Skeletal muscle cell (primary cell): ENCODE results near the gene PRR35.

Experiments used
- DNase-seq: peaks from one replicate; pipeline ENCODE4 v3.0.0-alpha.2; 2010; ENCODE audit warnings: low read depth
- H3K4me3 ChIP-seq: 2 replicates; pipeline ENCODE4 v1.5.1; 2011; ENCODE audit warnings: low read depth, mild to moderate bottlenecking, control low read depth, low read length, moderate library complexity

PRR35 gene

DNA sequence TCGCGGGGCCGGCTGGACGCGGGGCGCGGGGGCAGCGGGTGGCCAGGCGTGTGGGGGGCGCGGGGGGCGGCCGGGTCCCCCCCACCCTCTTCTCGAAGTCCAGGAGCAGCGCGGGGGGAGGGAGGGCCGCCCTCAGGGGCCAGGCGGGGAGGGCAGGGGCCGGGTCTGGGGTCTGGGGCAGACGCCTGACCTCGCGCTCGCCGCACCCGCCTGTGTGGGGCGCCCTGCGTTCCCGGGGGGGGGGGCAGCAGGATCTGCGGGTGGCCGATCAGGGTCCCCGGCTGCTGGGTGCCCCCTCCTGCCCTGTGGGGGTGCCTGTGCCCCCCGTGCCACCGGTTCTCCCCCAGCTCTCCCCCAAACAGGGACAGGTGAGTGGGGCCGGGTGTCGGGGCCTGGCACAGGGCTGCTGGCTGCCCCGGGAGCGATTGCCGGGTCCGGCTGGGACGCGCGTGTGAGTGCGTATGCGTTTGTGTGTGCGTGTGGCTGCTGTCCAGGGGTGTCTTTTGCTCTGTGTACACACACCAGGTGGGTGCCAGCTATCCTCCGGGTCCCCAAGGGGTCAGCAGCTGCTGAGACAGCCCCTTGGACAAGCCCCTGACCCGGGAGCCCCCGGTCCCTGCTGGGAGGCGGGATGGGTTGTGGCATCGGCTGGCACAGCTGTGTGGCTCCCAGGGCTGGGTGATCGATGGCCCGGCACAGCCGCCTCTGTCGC is 663 bp downstream of the PRR35 start:
- no peak for DNase-seq
- H3K4me3 ChIP-seq = no peak overlapping the region

- no peak for DNase-seq
- H3K4me3 ChIP-seq = no peak overlapping the region
Observed at GRCh38 chr16:561413-561794, 1.2 kb downstream of the PRR35 start.

DNA sequence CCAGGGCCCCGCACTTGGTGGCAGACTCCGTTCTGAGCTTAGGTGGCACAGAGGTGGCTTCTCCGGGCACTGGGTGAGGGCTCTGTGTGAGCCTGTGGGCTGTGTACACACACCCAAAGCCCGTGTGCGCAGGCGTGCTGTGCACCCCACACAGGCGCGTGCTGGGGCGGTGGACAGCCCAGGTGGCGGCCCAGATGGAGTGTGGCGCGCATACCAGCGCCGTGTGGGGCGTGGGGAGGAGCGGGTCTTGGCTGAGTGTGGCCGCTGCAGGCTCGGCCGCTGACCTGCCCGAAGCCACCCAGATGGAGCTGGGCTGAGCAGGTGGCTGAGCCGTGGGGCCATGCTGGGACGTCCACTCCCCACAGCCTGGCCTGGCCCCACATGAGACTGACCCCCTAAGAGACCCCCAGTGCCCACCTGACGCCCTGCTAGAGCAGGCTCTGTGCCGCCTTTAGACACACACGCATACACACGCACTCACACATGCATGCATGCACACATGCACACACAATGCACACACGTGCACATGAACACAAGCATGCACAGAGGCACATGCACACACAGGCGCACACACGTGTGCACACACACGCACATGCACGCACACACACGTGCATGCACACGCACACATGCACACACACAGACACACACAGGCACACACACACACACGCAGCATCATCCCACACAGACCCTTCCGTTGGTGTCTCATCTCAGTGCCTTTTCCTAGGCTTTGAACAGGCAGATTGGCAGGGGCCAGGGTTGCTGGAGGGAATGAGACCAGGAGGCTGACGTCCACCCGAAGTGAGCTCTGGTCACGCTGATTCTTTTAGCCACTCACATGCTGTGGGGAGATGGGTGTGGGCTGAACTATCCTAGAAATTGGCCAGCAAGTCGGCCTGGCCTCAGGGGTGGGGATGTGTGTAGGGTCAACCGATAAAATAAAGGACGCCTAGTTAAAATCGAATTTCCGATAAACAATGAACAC is 2.1 kb downstream of the PRR35 start:
- H3K4me3 ChIP-seq = no peak overlapping the region

GRCh38 chr16:563072-563644 is 3.0 kb downstream of the PRR35 start:
- H3K4me3 ChIP-seq = no peak overlapping the region

More for the DNA sequence above, 2.1 kb downstream of the PRR35 start:
- DNase-seq = no peak

GRCh38 chr16:564690-565418 is 4.7 kb downstream of the PRR35 start:
- no peak overlapping the region for H3K4me3 ChIP-seq
- DNase-seq = no peak

More at GRCh38 chr16:563072-563644, 3.0 kb downstream of the PRR35 start:
- DNase-seq = no peak

DNA sequence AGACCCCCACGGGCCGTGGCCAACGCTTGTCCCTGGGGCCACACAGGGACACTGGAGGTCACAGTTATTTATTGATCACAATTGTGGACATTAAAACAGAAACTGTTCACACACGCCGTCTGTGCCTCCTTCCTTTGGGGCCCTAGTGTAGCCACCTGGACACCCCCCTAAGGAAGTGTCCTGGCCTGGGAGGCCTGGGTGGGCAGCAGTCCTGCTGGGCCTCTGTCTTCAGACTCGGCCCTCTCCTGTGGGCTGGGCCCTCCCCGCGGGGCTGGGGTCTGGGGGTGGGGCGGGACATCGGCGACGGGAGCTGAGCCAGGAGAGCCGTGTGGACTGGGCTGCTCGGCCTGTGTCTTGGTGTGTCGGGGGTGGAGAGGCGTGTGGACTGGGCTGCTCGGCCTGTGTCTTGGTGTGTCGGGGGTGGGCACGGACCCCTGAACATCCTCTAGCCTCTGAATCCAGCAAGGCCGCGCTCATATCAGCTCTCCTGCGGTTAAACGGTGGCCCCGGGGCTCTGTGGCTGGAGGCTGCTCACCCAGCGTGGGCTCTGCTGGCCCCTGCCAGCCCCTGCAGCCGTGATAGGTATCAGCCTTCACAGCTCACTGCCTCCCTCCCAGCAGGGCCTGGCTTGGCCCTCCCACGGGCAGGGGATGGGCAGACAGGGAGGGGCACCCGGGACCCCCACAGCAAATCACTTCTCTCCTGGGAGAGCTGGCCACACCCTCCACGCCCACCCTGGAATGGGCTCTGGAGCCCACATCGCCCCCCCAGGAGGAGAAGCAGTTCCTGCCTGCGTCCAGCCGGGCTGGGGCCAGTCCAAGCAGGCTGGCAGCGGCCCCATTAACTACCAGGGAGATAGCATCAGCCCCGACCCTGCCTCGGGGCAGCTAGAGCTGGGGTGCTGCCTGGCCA is 5.5 kb downstream of the PRR35 start:
- DNase-seq = no peak

DNA sequence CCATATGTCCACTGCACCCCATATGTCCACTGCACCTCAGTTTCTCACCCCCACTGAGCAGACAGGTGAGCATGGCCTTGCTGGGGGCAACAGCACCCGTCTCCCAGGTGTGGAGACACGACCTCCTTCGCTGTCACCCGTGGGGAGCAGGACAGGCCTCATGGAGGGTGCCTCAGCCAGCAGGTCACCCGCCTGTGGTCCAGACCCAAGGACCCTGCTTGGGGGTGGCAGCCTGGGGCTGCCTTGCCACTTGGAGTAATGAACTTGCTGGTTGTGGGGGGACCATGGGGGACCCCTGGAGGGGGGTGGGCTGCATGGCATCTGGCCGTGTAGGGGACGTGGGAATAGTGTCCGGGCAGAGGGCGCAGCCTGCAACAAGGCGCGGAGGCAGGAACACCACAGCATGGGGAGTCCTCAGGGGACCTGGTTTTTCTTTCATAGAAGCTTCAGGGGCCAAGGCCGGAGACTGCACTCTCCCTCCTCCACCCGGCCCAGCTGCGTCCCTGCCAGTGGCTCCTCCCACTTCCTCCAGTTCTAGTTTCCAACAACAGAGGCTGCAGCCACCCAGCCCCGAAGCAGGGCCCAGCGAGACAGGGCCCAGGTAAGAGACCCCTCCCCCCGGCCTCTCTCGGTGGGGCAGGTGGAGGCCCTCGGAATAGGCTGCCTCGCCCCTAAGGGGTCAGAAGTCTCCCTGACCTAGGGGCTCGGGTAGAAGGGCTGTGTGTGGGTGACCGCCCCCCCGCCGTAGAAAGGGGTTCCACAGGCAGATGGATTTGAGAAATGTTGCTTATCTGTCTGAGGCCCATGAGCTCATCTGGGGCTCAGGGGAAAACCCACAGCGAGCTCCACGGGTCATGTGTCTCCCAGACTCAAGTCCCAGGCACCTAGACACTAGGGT is 6.5 kb downstream of the PRR35 start, which contains the start of gene NHLRC4:
Gene NHLRC4, plus strand, starts transcription at position 531 of the 898 bp plus-strand sequence. CDS start 1,043 bp downstream, outside the sequence.
- no peak for DNase-seq
- H3K4me3 ChIP-seq = peak within 1 kb of the TSS; percentile 24

More for the DNA sequence above, 5.5 kb downstream of the PRR35 start:
- no peak overlapping the region for H3K4me3 ChIP-seq

GRCh38 chr16:567373-568256 is 7.4 kb downstream of the PRR35 start:
- no peak for DNase-seq
- no peak overlapping the region for H3K4me3 ChIP-seq

DNA sequence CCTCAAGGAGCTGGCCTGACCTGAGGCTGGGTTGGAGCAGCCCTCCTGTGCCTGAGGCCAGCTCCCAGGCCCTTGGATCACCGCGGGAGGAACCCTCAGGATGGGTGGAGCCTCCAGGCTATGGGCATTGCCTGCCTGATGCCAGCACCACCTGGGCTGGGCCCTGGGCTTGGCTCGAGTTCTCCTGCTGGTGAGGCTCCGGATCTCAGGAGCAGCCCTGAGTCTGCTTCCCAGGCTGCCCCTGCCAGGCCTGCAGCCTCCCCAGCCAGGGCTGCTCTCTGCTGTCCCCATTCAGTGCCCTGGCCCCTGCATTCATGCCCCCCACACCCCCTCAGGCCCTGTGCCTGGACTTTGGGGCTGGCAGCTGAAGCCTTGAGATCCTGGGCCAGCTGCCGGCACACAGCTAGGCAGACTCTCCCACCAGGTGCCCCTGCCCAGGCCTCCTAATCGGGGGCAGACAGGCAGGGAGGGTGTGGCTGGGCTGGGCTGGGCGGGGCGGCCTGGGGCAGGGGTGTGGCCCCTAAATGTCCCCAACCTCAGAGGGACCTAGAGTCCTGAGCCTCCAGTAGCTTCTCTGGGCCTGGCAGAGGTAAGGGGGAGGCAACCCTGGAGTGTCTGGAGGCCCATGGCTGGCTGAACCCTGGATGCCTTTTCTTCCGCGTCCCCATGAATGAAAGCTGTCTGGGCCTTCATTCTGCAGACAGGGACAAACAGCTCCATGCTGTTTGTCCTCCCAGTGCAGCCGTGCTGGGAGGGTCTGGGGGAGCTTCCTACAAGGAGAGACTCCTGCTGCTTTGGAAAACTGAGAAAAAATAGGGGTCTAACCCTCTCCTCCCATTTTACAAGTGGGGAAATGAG is 8.4 kb downstream of the PRR35 start:
- peak overlapping the region; percentile 91 for H3K4me3 ChIP-seq
- DNase-seq = no peak

GRCh38 chr16:569445-570254 is 9.5 kb downstream of the PRR35 start, which contains the start of gene PIGQ:
Gene PIGQ (plus strand): TSS chr16:569968. CDS start chr16:574075, 4,107 bp downstream.
- H3K4me3 ChIP-seq = peak within 1 kb of the TSS; percentile 91
- DNase-seq = no peak

GRCh38 chr16:572865-573650 is 12.9 kb downstream of the PRR35 start:
- H3K4me3 ChIP-seq = no peak overlapping the region
- no peak for DNase-seq

- no peak overlapping the region for H3K4me3 ChIP-seq
- no peak for DNase-seq
Observed at GRCh38 chr16:574021-574760, 14.0 kb downstream of the PRR35 start.
